Calu3 (cell line): ENCODE results near the gene EXD3. TPM values are rescaled to one million over a fixed set of nuclear protein-coding genes. Genes with fewer than 3 reads are reported as not detected.

Experiments
- BruUV-seq: library from RNA; stranded (reverse); fragments of 400-500 nt; replicated peaks from 2 replicates; lab custom pipeline; 2021; lab: Mats Ljungman, UMichigan
- CTCF ChIA-PET: fragments of 300-600 bp; sonication (Branson Sonifier 250); formaldehyde crosslinking; loops from one replicate; lab custom pipeline; 2022; ENCODE audit warnings: antibody characterized with exemption; lab: Charles Lee
- DNase-seq: peaks from one replicate; pipeline ENCODE4 v3.0.0; 2022
- H3K27ac Mint-ChIP-seq: one replicate; pipeline ENCODE4 v1.8.0; 2022; ENCODE audit warnings: mixed read lengths; ENCODE audit not compliant: unreplicated experiment
- H3K27me3 Mint-ChIP-seq: one replicate; pipeline ENCODE4 v1.8.0; 2022; ENCODE audit warnings: mixed read lengths; ENCODE audit not compliant: unreplicated experiment
- H3K36me3 Mint-ChIP-seq: one replicate; pipeline ENCODE4 v1.8.0; 2022; ENCODE audit warnings: mild to moderate bottlenecking, moderate library complexity, mixed read lengths; ENCODE audit not compliant: insufficient read depth, unreplicated experiment
- H3K4me1 Mint-ChIP-seq: one replicate; pipeline ENCODE4 v1.8.0; 2022; ENCODE audit warnings: mild to moderate bottlenecking, low read depth, mixed read lengths; ENCODE audit not compliant: unreplicated experiment
- H3K4me3 Mint-ChIP-seq: one replicate; pipeline ENCODE4 v1.8.0; 2022; ENCODE audit warnings: mild to moderate bottlenecking, low read depth, moderate library complexity, mixed read lengths; ENCODE audit not compliant: unreplicated experiment
- H3K9me3 Mint-ChIP-seq: one replicate; pipeline ENCODE4 v1.8.0; 2022; ENCODE audit warnings: low read depth, mixed read lengths; ENCODE audit not compliant: unreplicated experiment
- CTCF ChIP-seq: fragments of 200-600 bp; IDR thresholded peaks from one replicate; pipeline ENCODE4 v1.8.0; 2022; ENCODE audit warnings: antibody characterized with exemption; ENCODE audit not compliant: unreplicated experiment
- intact Hi-C: fragments of 100-400 bp; cut with micrococcal nuclease; formaldehyde crosslinking; loops from one replicate; pipeline ENCODE4 v1.10.0; 2022; ENCODE audit not compliant: unreplicated experiment
- total RNA-seq: library from RNA; stranded (reverse); gene quantifications from 2 replicates; pipeline ENCODE4 v1.2.3, GENCODE V29; 2022

The EXD3 gene
- total RNA-seq, 1 experiment from 2014 or later, result 13.2 TPM

- Mint-ChIP-seq H3K27me3 (no peaks in the 10 kb centered on the region), H3K4me1 (peaks cover 27% of the 10 kb centered on the region), H3K36me3 (peaks cover 67% of the 10 kb centered on the region), H3K9me3 (no peaks in the 10 kb centered on the region), H3K27ac (peak overlapping the region; percentile 93), H3K4me3 (peak overlapping the region; percentile 69)
- intact Hi-C loops, result loop anchor here (10.0 kb wide), 1 partner anchor 118 kb away; no protein-coding TSS in a partner anchor
- TF ChIP-seq CTCF, result no peak
- DNase-seq, result peak; percentile 52
- CTCF ChIA-PET, result interaction anchor here (0.6 to 1.0 kb wide), 4 partner anchors 19 to 390 kb away, joined by 3 to 4 read pairs (median 3); partner anchors contain the start of genes EXD3 and NOXA1
- BruUV-seq, result no TSS peak
These were observed 126.0 kb downstream of the EXD3 start for GRCh38 chr9:137296670-137297664.

- Mint-ChIP-seq H3K4me3 (peak overlapping the region; percentile 69), H3K36me3 (peaks cover 59% of the 10 kb centered on the region), H3K27me3 (no peaks in the 10 kb centered on the region), H3K27ac (peak overlapping the region; percentile 93), H3K4me1 (peaks cover 27% of the 10 kb centered on the region), H3K9me3 (no peaks in the 10 kb centered on the region)
- TF ChIP-seq CTCF, result no peak
- intact Hi-C loops, result loop anchor here (10.0 kb wide), 1 partner anchor 119 kb away; no protein-coding TSS in a partner anchor
- BruUV-seq, result no TSS peak
- no peak for DNase-seq
- CTCF ChIA-PET, result interaction anchor here (0.6 to 1.0 kb wide), 4 partner anchors 18 to 391 kb away, joined by 3 to 4 read pairs (median 3); partner anchors contain the start of genes EXD3 and NOXA1
These were observed 126.9 kb downstream of the EXD3 start for GRCh38 chr9:137295849-137296669.

GRCh38 chr9:137295238-137295811 is 127.6 kb downstream of the EXD3 start:
- H3K4me3 Mint-ChIP-seq, result no peak overlapping the region
- no peaks in the 10 kb centered on the region for H3K9me3 Mint-ChIP-seq
- no peak overlapping the region for H3K27ac Mint-ChIP-seq
- H3K4me1 Mint-ChIP-seq, result peaks cover 27% of the 10 kb centered on the region
- CTCF ChIA-PET, result no interaction called here
- H3K36me3 Mint-ChIP-seq, result peaks cover 52% of the 10 kb centered on the region
- peak; percentile 71 for DNase-seq
- TF ChIP-seq CTCF, result peak; percentile 20
- H3K27me3 Mint-ChIP-seq, result no peaks in the 10 kb centered on the region
- intact Hi-C loops, result loop anchor here (10.0 kb wide), 1 partner anchor 119 kb away; no protein-coding TSS in a partner anchor
- BruUV-seq, result no TSS peak
